Measurements from ENCODE around the gene CRELD2.

Gene CRELD2

DNA sequence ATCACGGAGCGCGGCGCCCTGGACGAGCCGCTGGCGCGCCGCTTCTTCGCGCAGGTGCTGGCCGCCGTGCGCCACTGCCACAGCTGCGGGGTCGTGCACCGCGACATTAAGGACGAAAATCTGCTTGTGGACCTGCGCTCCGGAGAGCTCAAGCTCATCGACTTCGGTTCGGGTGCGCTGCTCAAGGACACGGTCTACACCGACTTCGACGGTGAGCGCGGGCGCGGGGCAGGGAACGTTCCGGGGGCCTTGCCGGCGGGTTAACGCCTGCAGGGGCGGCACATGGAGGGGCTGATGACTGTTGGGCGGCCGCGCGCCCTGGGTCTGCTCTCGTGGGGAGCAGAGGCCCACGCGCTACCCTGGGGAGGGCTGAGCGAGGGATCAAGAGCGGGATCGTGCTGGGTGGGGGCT, 43.2 kb downstream of the CRELD2 start:
- no peak for DNase-seq (ENCODE audit: low read depth)
- TF ChIP-seq, protein P1, sequence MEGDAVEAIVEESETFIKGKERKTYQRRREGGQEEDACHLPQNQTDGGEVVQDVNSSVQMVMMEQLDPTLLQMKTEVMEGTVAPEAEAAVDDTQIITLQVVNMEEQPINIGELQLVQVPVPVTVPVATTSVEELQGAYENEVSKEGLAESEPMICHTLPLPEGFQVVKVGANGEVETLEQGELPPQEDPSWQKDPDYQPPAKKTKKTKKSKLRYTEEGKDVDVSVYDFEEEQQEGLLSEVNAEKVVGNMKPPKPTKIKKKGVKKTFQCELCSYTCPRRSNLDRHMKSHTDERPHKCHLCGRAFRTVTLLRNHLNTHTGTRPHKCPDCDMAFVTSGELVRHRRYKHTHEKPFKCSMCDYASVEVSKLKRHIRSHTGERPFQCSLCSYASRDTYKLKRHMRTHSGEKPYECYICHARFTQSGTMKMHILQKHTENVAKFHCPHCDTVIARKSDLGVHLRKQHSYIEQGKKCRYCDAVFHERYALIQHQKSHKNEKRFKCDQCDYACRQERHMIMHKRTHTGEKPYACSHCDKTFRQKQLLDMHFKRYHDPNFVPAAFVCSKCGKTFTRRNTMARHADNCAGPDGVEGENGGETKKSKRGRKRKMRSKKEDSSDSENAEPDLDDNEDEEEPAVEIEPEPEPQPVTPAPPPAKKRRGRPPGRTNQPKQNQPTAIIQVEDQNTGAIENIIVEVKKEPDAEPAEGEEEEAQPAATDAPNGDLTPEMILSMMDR (IDR thresholded peaks at IDR 0.05; ENCODE audit: low read depth, low read length, missing control alignments): no peak
- H3K4me3 ChIP-seq (ENCODE audit: low read depth, low read length): peak overlapping the region; percentile 95

DNA sequence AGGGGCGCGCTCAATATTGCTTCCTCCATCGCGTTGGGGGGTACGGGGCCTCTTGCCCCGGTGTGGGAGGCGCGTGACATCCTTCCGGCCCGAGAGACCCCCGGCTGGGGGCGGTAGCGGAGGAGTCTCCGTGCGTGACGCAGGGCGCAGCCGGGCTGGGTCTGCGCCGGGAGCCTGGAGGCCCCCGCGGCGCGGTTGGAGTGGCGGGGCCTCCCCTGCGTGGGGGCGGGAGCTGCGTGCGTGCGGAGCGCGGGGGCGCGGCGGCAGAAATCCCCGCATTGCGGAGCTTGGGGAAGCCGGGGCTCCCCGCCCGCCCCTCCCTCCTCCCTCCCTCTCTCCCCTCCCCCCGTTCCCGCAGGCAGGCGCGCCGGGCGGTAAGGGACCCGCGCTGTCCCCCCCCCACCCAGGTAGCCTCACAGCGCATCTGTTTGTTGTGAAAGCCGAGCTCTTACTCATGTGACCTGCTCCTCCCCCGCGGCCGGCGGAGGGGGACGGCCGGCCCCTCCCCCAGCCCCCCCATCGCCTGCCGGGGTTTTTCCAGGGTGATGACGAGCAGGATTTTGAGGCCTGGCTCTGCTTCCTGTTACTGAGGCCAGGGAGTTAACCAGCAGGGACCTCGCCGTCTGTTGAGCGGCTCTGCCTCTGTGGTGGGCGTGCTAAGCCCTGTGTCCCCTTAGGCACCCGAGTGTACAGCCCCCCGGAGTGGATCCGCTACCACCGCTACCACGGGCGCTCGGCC, 43.7 kb downstream of the CRELD2 start:
- DNase-seq (ENCODE audit: low read depth): no peak
- TF ChIP-seq, protein P1 (IDR thresholded peaks at IDR 0.05; ENCODE audit: low read depth, low read length, missing control alignments): no peak
- peak overlapping the region; percentile 95 for H3K4me3 ChIP-seq (ENCODE audit: low read depth, low read length)

DNA sequence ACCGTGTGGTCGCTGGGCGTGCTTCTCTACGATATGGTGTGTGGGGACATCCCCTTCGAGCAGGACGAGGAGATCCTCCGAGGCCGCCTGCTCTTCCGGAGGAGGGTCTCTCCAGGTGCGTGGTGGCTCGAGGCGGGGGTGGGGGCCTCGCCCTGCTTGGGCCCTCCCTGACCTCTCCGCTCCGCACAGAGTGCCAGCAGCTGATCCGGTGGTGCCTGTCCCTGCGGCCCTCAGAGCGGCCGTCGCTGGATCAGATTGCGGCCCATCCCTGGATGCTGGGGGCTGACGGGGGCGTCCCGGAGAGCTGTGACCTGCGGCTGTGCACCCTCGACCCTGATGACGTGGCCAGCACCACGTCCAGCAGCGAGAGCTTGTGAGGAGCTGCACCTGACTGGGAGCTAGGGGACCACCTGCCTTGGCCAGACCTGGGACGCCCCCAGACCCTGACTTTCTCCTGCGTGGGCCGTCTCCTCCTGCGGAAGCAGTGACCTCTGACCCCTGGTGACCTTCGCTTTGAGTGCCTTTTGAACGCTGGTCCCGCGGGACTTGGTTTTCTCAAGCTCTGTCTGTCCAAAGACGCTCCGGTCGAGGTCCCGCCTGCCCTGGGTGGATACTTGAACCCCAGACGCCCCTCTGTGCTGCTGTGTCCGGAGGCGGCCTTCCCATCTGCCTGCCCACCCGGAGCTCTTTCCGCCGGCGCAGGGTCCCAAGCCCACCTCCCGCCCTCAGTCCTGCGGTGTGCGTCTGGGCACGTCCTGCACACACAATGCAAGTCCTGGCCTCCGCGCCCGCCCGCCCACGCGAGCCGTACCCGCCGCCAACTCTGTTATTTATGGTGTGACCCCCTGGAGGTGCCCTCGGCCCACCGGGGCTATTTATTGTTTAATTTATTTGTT, 44.6 kb downstream of the CRELD2 start:
- H3K4me3 ChIP-seq (ENCODE audit: low read depth, low read length): peak overlapping the region; percentile 95
- TF ChIP-seq, protein P1 (IDR thresholded peaks at IDR 0.05; ENCODE audit: low read depth, low read length, missing control alignments): peak; percentile 10
- no peak for DNase-seq (ENCODE audit: low read depth)

DNA sequence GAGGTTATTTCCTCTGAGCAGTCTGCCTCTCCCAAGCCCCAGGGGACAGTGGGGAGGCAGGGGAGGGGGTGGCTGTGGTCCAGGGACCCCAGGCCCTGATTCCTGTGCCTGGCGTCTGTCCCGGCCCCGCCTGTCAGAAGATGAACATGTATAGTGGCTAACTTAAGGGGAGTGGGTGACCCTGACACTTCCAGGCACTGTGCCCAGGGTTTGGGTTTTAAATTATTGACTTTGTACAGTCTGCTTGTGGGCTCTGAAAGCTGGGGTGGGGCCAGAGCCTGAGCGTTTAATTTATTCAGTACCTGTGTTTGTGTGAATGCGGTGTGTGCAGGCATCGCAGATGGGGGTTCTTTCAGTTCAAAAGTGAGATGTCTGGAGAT, 45.2 kb downstream of the CRELD2 start:
- H3K4me3 ChIP-seq (ENCODE audit: low read depth, low read length): peak overlapping the region; percentile 95
- DNase-seq (ENCODE audit: low read depth): no peak
- TF ChIP-seq, protein P1 (IDR thresholded peaks at IDR 0.05; ENCODE audit: low read depth, low read length, missing control alignments): no peak

DNA sequence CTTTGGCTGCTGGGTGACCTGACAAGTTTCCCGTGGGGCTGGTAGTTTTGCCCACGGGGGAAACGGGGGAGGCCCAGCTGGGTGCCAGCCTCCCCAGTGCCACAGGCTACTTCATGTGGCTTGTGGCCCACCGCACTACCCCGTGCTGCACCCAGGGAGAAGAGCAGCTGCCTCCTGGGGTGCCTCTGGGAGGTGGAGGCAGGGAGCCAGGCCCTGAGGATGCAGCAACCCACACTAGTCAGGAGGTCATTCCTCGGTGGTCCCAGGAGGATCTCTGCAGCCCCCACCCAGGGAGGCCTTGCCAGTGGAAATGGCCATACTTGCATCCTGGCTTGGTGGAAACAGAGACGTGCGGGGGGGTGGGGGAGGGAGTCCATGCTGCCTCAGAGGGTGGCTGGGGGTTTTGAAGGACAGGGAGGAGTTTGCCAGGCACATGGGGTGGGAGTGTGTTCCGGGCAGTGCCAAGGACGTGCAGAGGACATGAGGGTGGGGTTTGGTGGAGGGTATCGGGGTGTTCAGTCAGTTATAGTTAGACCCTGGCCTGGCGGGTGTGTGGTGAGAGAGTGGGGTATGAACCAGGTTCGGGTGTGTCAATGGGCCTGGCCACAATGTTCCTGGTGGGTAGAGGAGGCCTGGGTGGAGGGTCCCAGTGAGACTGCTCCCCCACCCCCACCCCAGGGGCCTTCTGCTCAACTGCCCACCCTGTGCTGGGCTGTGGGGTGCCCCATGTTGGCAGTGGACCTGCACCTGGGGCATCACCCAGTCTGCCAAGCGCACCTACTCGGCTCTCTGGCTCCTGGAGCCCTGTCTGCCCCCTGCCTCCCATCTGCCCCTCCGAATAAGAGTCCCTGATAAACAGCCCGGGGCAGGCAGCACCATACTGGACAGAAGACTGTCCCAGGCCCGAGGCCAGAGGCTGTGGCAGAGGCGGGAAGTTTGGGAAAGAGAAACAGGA, 46.0 kb downstream of the CRELD2 start:
- DNase-seq (ENCODE audit: low read depth): no peak
- TF ChIP-seq, protein P1 (IDR thresholded peaks at IDR 0.05; ENCODE audit: low read depth, low read length, missing control alignments): no peak
- H3K4me3 ChIP-seq (ENCODE audit: low read depth, low read length): peak overlapping the region; percentile 95

Measured in GM12864 (cell line).